H1 (cell line): ENCODE measurements around the gene CAMKMT. TPM values are rescaled to one million over a fixed set of nuclear protein-coding genes. Genes with fewer than 3 reads are reported as not detected.

Experiments
- FOSL1 ChIP-seq: IDR thresholded peaks from 2 replicates; pipeline ENCODE4 v1.6.1; 2011; ENCODE audit warnings: mild to moderate bottlenecking, low read depth, low read length, moderate library complexity; ENCODE audit not compliant: insufficient read depth
- RNF2 ChIP-seq: fragments of 200-900, 300-1000 bp; sonication (generic); IDR thresholded peaks from 2 replicates; pipeline ENCODE4 v1.7.1; 2016; ENCODE audit warnings: borderline replicate concordance, low read depth, mild to moderate bottlenecking, antibody characterized with exemption, low read length; ENCODE audit not compliant: poor library complexity, severe bottlenecking; ENCODE audit errors: missing control alignments
- SIN3A ChIP-seq, 2 experiments: IDR thresholded peaks in 1 of 2; conservative IDR thresholded peaks in 1 of 2; 2 replicates each; pipeline ENCODE4 v1.6.1; 2011 to 2012; ENCODE audit warnings: low read length in 2 of 2, improper control_type of control experiment in 1 of 2, low read depth in 1 of 2, mild to moderate bottlenecking in 1 of 2
- TAF1 ChIP-seq: IDR thresholded peaks from 2 replicates; pipeline ENCODE4 v1.6.1; 2011; ENCODE audit warnings: mild to moderate bottlenecking, low read depth, low read length
- polyA plus RNA-seq, 7 experiments: library from polyadenylated mRNA; depleted of rRNA in 3 of 7; stranded (reverse) in 5 of 7; unstranded in 2 of 7; fragments of >200 nt in 5 of 7; fragments of 200-250 nt in 2 of 7; gene quantifications; 1 replicate in 5 of 7; 2 replicates in 1 of 7; 4 replicates in 1 of 7; pipeline versions ENCODE4 v1.2.1 to v1.2.3, GENCODE V29; 2011 to 2013; ENCODE audit warnings: missing spikeins in 2 of 7, mixed read lengths in 2 of 7
- total RNA-seq: library from RNA; stranded (reverse); fragmentation: NEBNext Ultra II Directional; extraction: Animal tissue kit (Norgen Biotek cat#: 25700); gene quantifications from 2 replicates; pipeline ENCODE4 v1.2.1, GENCODE V29; 2021
- TF ChIP-seq, protein P1 (sequence below): IDR thresholded peaks from 2 replicates; pipeline ENCODE4 v1.6.1; 2012; ENCODE audit warnings: low read length, inconsistent platforms

The CAMKMT gene
- total and polyA plus RNA-seq, 2 of the 8 experiments (the other 6 are each of a cell fraction or from before 2014, with no cell fraction given): 14.7 to 22.4 TPM

DNA sequence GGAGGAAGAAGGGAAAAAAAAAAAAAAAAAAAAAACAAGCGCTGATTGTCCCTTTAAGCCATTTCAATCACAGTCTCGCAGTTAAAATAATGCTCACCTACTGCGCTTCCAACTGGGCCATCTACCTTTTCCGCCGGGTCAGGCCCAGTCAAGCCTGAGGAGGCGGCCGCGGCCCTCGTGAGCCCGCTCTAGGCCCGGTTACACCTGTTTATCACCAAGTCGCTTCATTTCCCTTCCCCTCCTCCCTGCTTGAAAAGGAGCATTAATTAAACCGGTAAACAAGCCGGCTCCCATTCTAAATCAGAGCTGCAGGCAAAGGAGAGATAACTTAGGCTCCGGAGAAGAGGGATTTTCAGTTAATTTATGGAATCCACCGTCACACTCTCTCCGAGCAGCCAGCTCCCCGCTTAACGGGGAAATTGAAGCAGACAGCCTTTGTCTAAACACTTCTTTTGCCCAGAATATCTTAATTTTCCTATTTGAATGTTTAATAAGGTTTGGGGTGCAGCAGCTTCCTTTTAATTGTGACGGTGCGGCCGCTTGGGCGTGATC lies 439.6 kb downstream of the CAMKMT start (continued):
- TF ChIP-seq RNF2 (no peak), TAF1 (peak; percentile 42; the same call in 1 of the 2 replicates), SIN3A (conservative IDR thresholded peaks at IDR 0.05 in 1 of 2, IDR thresholded peaks at IDR 0.05 in 1 of 2; ENCODE audit: low read depth in 1 of 2, low read length in 2 of 2) (peak in 1 of 2 experiments; percentile 18; a peak in 1 of 4 replicates), FOSL1 (no peak)
- TF ChIP-seq, protein P1, sequence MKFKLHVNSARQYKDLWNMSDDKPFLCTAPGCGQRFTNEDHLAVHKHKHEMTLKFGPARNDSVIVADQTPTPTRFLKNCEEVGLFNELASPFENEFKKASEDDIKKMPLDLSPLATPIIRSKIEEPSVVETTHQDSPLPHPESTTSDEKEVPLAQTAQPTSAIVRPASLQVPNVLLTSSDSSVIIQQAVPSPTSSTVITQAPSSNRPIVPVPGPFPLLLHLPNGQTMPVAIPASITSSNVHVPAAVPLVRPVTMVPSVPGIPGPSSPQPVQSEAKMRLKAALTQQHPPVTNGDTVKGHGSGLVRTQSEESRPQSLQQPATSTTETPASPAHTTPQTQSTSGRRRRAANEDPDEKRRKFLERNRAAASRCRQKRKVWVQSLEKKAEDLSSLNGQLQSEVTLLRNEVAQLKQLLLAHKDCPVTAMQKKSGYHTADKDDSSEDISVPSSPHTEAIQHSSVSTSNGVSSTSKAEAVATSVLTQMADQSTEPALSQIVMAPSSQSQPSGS: peak; percentile 35
